ENCODE measurements around the gene GPC5. TPM values are rescaled to one million over a fixed set of nuclear protein-coding genes. Genes with fewer than 3 reads are reported as not detected.

GPC5 gene
- total and polyA plus RNA-seq, 3 donors from 2014 or later: 11.5 to 81.8 (median 52.1) TPM

DNA sequence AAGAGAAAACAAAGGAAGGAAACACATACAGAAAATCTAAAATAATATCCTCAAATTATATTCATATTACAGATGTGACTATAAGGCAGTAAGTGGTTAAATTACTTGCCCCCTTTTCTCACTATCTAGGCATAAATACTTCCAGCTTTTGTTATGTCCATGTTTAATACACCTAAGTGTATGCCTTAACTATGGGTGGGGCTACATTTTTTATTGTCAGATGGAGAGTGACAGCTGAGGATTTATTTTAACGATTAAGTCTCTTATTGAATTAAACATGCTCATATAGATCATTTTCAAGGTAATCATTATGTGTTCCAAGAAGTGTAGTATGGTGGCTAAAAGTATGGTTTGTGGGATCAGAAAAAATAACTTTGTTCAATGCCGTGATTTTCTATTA is 909.3 kb downstream of the GPC5 start:
- WGBS, 2 donors: 58 to 84% methylated on average over 2 of the region's 2 CpGs
- intact Hi-C loops (cut with DNase I; ENCODE audit: low total_unique reads): no loop called here

DNA sequence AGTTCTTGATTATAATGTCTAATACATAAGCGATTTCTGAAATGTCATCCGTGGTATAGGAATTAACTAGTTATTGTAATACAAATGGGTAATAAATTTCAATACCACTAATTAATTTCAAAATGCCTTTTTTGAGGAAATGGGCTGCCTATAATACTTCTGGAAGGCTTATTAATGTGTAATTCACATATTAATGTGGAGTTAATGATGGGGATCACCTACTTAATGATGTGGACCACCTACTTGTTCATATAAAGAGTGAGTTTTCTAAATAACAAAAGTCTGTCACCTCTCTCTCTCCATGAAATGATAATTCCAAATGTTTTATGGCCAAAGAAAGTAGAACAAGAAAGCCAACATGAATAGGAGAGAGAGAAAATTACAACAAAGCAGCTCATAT is 914.4 kb downstream of the GPC5 start:
- DNase-seq: no peak
- WGBS, 2 donors: 78 to 79% methylated on average over 2 of the region's 2 CpGs
- Histone ChIP-seq H3K36me3 (ENCODE audit: low read depth, missing control alignments) (no peaks in the 10 kb centered on the region), H3K4me3 (no peak overlapping the region), H3K4me1 (no peaks in the 10 kb centered on the region), H3K27me3 (no peaks in the 10 kb centered on the region), H3K9me3 (no peaks in the 10 kb centered on the region), H3K27ac (no peak overlapping the region)
- TF ChIP-seq, protein P1, sequence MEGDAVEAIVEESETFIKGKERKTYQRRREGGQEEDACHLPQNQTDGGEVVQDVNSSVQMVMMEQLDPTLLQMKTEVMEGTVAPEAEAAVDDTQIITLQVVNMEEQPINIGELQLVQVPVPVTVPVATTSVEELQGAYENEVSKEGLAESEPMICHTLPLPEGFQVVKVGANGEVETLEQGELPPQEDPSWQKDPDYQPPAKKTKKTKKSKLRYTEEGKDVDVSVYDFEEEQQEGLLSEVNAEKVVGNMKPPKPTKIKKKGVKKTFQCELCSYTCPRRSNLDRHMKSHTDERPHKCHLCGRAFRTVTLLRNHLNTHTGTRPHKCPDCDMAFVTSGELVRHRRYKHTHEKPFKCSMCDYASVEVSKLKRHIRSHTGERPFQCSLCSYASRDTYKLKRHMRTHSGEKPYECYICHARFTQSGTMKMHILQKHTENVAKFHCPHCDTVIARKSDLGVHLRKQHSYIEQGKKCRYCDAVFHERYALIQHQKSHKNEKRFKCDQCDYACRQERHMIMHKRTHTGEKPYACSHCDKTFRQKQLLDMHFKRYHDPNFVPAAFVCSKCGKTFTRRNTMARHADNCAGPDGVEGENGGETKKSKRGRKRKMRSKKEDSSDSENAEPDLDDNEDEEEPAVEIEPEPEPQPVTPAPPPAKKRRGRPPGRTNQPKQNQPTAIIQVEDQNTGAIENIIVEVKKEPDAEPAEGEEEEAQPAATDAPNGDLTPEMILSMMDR (IDR thresholded peaks at IDR 0.05): no peak
- no peak for TF ChIP-seq POLR2A (IDR thresholded peaks at IDR 0.05)
- intact Hi-C loops (cut with DNase I; ENCODE audit: low total_unique reads): no loop called here

More for the DNA sequence above, 909.3 kb downstream of the GPC5 start:
- Histone ChIP-seq H3K4me3 (no peak overlapping the region), H3K9me3 (no peaks in the 10 kb centered on the region), H3K27me3 (no peaks in the 10 kb centered on the region), H3K4me1 (no peaks in the 10 kb centered on the region), H3K36me3 (ENCODE audit: low read depth, missing control alignments) (no peaks in the 10 kb centered on the region), H3K27ac (no peak overlapping the region)
- no peak for TF ChIP-seq POLR2A (IDR thresholded peaks at IDR 0.05)
- TF ChIP-seq, protein P1 (IDR thresholded peaks at IDR 0.05): no peak
- no peak for DNase-seq

DNA sequence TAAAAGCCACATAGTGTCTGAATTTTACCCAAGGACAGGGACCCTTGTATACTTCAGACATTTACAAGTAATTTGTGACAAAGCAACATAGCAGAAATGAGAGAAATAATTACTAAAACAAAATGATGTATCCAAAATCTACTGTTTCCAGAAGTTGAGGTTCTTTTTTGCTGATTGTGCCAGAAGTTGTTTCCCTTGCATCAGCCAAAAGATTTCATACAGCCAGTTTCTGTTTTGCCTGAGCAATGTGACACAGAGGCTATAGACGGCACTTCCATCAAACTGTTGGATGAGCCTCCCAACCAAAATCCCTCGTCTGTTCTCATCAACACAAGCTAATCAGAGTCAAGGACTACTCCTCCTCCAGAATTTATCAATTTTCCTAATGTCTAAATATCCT is 915.0 kb downstream of the GPC5 start:
- Histone ChIP-seq H3K36me3 (ENCODE audit: low read depth, missing control alignments) (no peaks in the 10 kb centered on the region), H3K9me3 (no peaks in the 10 kb centered on the region), H3K27ac (no peak overlapping the region), H3K27me3 (no peaks in the 10 kb centered on the region), H3K4me1 (no peaks in the 10 kb centered on the region), H3K4me3 (no peak overlapping the region)
- TF ChIP-seq, protein P1 (IDR thresholded peaks at IDR 0.05): no peak
- intact Hi-C loops (cut with DNase I; ENCODE audit: low total_unique reads): no loop called here
- WGBS, 2 donors: 53 to 56% methylated on average over 2 of the region's 2 CpGs
- DNase-seq: no peak

DNA sequence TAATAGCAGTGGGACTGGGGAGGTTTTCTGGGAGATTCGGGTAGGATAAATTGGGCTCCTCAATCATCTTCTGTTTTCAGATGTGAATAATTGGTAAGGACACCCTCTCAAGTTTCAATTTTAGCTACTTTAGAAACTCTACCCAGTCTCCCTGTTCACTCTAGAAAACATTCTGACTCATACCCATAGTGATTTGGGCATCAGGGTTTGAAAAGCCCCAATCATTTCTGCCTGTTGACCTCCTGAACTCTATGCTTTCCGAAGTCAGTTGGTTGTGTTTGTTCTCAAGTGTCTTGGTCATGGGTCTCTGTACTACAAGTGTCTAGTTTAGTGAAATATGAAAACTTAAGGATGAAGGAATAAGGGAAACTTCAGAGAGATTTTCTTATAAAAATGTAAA is 916.8 kb downstream of the GPC5 start:
- no peak for TF ChIP-seq POLR2A (IDR thresholded peaks at IDR 0.05)
- TF ChIP-seq, protein P1 (IDR thresholded peaks at IDR 0.05): no peak
- H3K36me3 ChIP-seq (ENCODE audit: low read depth, missing control alignments): no peaks in the 10 kb centered on the region
- intact Hi-C loops (cut with DNase I; ENCODE audit: low total_unique reads): no loop called here
- no peak overlapping the region for H3K27ac ChIP-seq
- WGBS, 2 donors: 85 to 86% methylated on average over 2 of the region's 2 CpGs
- H3K9me3 ChIP-seq: no peaks in the 10 kb centered on the region
- no peak for DNase-seq
- H3K4me3 ChIP-seq: no peak overlapping the region
- H3K27me3 ChIP-seq: no peaks in the 10 kb centered on the region
- no peaks in the 10 kb centered on the region for H3K4me1 ChIP-seq

DNA sequence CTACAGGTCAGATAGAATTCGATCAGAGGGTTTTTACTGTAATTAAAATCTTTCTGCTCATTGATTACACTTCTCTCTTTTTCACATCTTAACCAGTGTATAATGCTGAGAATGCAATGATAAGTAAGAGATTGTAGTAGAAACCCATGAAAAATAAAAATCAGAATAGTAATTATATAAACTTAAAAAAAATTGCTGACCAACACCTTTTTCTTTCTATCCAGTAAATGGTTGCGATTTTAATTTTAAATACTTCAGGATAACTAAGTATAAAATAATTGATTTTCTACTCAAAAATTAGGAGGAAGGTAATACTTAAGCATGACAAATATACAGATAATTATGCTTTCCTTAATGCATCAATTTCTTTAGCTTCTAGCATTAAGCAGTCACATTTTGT is 917.6 kb downstream of the GPC5 start:
- no peak overlapping the region for H3K27ac ChIP-seq
- H3K27me3 ChIP-seq: no peaks in the 10 kb centered on the region
- no peak for DNase-seq
- H3K9me3 ChIP-seq: no peaks in the 10 kb centered on the region
- no peaks in the 10 kb centered on the region for H3K36me3 ChIP-seq (ENCODE audit: low read depth, missing control alignments)
- H3K4me3 ChIP-seq: no peak overlapping the region
- no peaks in the 10 kb centered on the region for H3K4me1 ChIP-seq
- 93 to 96% methylated on average over 2 of the region's 2 CpGs for WGBS, 2 donors
- TF ChIP-seq, protein P1 (IDR thresholded peaks at IDR 0.05): no peak
- TF ChIP-seq POLR2A (IDR thresholded peaks at IDR 0.05): no peak
- intact Hi-C loops (cut with DNase I; ENCODE audit: low total_unique reads): no loop called here

Data from testis (tissue), 3 donors.